Middle frontal gyrus (tissue), 1 donor: ENCODE results near the gene NFKB1.
"Not testable (repeated sequence)": the region's sequence is repeated elsewhere in the genome, so short reads cannot be mapped to it uniquely, and the experiment has no call there.

Experiments
- DNase-seq: peaks from one replicate; pipeline ENCODE4 v3.0.0-alpha.2; 2015; ENCODE audit warnings: low spot score; ENCODE audit errors: extremely low spot score

NFKB1 gene, protein sequence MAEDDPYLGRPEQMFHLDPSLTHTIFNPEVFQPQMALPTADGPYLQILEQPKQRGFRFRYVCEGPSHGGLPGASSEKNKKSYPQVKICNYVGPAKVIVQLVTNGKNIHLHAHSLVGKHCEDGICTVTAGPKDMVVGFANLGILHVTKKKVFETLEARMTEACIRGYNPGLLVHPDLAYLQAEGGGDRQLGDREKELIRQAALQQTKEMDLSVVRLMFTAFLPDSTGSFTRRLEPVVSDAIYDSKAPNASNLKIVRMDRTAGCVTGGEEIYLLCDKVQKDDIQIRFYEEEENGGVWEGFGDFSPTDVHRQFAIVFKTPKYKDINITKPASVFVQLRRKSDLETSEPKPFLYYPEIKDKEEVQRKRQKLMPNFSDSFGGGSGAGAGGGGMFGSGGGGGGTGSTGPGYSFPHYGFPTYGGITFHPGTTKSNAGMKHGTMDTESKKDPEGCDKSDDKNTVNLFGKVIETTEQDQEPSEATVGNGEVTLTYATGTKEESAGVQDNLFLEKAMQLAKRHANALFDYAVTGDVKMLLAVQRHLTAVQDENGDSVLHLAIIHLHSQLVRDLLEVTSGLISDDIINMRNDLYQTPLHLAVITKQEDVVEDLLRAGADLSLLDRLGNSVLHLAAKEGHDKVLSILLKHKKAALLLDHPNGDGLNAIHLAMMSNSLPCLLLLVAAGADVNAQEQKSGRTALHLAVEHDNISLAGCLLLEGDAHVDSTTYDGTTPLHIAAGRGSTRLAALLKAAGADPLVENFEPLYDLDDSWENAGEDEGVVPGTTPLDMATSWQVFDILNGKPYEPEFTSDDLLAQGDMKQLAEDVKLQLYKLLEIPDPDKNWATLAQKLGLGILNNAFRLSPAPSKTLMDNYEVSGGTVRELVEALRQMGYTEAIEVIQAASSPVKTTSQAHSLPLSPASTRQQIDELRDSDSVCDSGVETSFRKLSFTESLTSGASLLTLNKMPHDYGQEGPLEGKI

DNA sequence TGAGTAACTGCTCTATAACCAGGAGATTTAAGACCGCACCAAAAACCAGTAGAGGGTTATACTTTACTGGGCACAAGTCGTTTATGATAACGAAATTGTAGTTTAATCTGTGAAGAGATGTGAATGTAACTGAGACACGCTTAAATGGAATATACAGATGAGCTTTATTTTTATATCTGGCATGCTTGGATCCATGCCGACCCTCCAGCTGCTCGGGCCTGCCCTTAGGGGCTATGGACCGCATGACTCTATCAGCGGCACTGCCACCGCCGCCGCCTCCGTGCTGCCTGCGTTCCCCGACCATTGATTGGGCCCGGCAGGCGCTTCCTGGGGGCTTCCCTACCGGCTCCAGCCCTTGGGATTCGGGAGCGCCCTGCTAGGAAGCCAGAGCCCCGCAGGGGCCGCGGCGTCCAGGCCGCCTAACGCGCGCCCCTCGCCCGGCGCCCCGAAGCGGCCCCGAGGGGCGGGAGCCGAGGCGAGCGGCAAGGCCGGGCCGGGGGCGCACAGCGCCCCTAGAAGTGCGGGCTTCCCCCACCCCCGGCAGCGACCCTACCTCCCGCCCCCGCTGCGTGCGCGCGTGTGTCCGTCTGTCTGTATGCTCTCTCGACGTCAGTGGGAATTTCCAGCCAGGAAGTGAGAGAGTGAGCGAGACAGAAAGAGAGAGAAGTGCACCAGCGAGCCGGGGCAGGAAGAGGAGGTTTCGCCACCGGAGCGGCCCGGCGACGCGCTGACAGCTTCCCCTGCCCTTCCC, at the start of gene NFKB1:
TSS of gene NFKB1 (plus strand) at position 664 of the 751 bp plus-strand sequence. CDS start 24,160 bp downstream, outside the sequence.
- DNase-seq, result no peak

DNA sequence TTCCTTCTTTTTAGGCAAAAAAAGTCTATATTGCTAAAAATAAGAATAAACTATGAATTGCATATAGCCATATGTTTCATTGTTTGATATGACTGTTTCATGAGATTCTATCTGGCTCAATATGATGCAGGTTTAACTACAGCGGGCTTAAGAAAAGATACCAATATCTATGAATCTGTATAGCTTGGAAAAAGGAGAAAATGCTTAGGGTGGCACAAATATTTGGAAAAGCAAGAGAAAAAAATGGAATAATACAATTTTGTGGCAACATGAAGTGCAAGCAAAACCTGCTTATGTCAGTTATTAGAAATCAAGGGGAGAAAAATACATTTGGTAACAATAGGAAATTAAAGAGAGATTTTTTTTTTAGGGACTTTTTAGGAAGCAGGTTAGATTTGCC, 48.3 kb upstream of the NFKB1 start:
- no peak for DNase-seq

DNA sequence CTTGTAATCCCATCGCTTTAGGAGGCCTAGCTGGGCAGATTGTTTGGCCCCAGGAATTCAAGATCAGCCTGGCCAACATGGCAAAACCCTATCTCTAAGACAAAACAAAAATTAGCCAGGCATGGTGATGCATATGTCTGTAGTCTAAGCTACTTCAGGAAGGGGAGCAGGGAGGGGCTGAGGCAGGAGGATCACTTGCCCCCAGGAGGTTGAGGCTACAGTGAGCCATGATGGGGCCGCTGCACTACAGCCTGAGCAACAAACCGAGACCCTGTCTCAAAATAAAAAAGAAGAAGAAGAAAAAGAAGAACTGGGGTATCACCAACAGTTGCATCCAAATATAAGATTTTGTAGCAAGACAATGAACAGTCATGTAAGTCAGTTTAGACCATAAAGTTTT, 47.3 kb upstream of the NFKB1 start:
- DNase-seq, result no peak

DNA sequence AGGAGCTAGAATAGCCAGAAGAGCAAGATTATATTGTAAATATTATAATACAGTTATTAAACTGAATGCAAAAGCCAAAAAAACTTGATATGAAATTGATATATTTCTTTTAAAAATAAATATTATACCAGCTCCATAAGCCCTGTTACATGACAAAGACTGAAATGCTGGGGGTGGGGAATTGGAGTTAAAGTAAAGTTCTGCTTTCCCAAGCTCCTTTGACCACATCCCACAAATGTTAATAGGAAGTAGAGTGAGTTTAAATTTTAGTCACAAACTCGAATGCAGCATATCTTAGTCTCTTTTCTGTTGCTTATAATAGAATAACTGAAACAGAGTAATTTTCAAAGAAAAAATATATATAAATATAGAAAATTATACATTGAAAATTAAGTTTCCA, 46.9 kb upstream of the NFKB1 start:
- no peak for DNase-seq

DNA sequence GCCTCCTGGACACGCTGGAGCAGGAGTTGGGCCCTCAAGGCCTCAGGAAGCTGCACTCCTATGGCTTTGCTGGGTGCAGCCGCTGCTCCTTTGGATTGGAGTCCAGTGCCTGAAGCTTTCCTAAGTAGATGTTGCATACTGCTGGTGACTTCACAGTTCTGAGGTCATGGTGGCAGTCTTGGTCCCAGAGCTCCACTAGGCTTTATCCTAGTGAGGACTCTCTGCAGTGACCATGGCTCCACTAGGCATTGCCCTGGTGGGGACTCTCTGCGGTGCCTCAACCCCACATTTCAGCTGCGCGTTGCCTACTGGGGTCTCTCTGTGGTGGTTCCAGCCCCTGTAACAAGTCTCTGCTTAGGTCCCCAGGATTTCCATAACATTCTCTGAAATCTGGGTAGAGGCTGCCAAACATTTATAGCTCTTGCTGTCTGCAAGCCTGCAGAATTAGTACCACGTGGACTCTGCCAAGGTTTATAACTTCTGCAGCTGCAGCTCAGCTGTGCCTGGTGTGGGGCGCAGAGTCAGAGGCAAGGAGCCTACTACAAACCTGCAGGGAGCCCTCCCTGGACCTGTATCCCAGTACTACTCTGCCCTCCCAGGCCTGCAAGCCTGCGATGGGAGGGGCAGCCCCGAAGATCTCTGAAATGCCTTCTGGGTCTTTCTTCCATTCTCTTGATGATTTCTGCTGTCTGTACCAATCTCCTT, 46.0 kb upstream of the NFKB1 start:
- no peak for DNase-seq

DNA sequence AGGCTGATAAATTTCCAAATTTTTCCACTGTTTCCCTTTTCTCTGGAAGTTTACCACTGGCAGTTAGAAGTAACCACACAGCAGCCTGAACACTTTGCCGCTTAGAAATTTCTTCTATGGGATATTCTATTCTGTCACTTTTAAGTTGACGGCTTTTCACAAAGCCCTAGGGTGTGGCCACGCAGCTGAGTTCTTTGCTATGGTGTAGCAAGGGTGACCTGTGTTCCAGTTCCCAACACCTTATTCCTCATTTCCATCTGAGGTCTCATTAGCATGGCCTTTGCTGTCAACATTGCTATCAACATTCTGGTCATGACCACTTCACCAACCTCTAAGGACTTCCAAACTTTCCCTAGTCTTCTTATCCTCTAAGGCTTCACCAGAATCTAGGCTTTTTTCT, 45.4 kb upstream of the NFKB1 start:
- DNase-seq, result no peak

DNA sequence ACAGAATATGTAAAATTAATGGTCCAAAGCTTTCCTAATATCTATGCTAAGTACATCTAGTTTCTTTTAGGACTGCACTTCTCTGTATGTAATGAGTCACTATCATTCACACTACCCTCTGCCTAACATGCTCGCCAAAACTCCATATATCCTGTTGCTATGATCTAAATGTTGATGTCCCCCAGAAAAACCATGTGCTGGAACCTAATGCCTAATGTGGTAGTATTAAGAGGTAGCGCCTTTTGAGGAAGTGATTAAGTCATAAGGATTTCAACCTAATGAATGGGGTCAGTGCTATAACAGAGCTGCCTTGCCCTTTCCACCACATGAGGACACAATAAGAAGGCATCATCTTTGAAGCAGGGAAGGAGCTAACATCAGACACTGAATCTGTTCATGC, 34.9 kb upstream of the NFKB1 start:
- DNase-seq, result no peak

DNA sequence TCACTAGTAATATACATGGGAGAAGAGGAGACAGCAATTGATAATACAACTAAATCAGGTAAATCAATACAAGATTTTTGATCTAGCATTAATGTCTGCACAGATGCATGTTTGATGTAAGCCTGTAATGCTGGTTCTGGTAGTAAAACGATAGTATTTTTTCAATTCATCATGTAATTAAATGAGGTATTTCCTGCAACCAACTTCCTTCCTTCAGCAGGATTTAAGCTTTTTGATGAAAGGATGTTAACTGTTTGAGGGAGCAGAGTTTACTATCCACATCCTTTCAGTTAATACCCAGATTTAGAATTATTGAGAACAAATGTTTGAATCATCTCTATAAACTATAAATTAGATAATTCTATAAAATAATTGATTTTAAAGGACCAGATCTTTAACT, 31.4 kb upstream of the NFKB1 start:
- DNase-seq, result no peak

DNA sequence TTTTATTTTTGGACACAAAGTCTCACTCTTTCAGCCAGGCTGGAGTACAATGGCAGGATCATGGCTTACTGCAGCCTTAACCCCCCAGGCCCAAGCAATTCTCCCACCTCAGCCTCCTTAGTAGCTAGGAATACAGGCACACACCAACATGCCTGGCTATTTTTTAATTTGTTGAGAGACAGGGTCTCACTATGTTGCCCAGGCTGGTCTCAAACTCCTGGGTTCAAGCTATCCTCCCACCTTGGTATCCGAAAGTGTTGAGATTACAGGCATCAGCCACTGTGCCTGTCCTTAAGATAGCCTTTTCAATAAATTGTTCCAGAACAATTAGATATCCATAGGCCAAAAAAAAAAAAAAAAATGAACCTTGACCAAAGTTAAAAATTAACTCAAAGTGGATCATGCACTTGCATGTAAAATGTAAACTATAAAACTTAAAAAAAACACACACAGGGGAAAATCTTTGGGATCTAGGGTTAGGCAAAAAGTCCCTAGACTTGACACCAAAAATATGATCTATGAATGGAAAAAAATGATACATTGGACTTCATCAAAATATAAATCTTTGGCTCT, 28.6 kb upstream of the NFKB1 start:
- no peak for DNase-seq

DNA sequence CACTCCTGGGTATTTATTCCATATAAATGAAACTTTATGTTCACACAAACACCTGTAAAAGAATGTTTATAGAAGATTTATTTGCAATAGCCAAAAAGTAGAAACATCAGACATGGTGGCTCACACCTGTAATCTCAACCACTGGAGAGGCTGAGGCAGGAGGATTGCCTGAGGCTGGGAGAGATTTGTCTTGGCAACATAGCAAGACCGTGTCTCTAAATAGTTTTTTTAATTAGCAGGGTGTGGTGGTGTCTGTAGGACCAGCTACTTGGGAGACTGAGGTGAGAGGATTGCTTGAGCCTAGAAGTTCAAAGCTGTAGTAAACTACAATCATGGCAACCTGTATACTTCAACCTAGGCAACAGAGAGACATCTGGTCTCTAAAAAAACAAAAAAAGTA, 27.7 kb upstream of the NFKB1 start:
- no peak for DNase-seq

DNA sequence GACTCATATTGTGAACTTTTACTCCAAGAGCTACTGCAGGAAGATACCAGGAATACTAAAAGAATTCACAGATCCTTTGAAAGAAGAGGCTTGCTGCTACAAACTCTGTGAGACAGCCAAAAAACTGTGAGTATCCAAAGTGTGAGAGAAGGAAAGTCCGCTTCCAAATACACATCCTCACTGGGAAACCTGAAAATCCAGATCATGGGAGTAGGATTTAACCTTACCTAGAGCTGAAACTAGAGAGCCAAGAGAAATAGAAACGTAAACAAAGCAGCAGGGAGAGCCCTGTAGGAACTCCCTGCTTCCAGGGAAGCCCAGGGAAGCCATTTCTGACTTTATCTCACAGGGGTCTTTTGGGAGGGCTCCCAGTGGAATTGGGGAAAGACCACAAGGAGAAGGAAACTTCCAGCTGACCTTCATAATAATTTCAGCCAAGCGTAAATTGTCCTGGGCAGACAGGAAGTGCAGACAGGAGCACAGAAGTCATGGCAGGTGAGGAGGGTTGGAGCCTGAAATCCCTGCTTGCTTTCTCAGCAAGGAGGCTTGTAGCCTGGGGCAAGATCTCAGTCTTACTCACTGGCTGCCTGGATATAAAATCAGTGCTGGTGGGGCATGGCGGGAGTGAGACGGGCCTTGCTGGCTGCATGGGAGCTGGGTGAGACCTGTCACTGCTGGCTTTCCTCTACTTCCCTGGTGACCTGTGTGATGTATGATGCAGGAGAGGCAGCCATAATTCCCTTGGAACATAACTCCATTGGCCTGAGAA, 26.2 kb upstream of the NFKB1 start:
- no peak for DNase-seq

DNA sequence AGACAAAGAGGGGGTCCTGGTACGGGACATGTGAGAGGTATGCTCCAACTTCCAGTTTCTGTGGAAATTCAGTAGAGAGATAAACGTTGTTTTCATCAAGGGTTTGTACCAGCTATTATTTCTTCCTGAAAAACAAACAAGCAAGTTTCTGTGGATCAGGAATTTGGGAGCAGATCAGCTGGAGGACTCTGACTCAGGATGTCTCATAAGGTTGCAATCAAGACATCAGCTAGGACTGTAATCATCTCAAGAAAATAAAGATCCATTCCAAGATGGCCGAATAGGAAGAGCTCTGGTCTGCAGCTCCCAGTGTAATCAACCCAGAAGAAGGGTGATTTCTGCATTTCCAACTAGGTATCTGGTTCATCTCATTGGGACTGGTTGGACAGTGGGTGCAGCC, 23.5 kb upstream of the NFKB1 start:
- DNase-seq, result no peak

DNA sequence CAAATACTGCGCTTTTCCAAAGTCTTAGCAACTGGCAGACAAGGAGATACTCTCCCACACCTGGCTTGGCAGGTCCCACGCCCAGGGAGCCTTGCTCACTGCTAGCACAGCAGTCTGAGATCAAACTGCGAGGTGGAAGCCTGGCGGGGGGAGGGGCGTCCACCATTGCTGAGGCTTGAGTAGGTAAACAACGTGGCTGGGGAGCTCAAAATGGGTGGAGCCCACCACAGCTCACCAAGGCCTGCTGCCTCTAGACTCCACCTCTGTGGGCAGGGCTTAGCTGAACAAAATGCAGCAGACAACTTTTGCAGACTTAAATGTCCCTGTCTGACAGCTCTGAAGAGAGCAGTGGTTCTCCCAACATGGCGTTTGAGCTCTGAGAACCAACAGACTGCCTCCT, 23.0 kb upstream of the NFKB1 start:
- no peak for DNase-seq

DNA sequence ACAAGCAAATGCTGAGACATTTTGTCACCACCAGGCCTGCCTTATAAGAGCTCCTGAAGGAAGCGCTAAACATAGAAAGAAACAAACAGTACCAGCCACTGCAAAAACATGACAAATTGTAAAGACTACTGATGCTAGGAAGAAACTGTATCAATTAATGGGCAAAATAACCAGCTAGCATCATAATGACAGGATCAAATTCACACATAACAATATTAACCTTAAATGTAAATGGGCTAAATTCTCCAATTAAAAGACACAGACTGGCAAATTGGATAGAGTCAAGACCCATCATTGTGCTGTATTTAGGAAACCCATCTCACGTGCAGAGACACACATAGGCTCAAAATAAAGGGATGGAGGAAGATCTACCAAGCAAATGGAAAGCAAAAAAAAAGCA, 21.3 kb upstream of the NFKB1 start:
- DNase-seq, result not testable (repeated sequence)

DNA sequence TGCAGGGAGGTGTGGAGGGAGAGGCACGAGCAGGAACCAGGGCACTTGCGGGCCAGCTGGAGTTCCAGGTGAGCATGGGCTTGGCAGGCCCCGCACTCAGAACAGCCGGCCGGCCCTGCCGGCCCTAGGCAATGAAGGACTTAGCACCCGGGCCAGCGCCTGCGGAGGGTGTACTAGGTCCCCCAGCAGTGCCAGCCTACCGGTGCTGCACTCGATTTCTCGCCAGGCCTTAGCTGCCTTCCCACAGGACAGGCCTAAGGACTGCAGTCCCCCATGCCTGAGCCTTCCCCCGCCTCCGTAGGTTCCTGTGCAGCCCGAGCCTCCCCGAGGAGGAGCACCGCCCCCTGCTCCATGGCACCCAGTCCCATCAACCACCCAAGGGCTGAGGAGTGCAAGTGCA, 18.0 kb upstream of the NFKB1 start:
- no peak for DNase-seq

DNA sequence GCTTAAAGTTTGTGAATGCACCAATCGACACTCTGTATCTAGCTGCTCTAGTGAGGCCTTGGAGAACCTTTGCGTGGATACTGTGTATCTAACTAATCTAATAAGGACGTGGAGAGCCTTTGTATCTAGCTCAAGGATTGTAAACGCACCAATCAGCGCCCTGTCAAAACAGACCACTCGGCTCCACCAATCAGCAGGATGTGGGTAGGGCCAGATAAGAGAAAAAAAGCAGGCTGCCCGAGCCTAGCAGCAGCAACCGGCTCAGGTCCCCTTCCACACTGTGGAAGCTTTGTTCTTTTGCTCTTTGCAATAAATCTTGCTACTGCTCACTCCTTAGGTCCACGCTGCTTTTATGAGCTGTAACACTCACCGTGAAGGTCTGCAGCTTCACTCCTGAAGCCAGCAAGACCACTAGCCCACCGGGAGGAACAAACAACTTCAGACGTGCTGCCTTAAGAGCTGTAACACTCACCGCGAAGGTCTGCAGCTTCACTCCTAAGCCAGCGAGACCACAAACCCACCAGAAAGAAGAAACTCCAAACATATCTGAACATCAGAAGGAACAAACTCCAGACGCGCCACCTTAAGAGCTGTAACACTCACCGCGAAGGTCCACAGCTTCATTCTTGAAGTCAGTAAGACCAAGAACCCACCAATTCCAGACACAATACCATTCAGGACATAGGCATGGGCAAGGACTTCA, 17.0 kb upstream of the NFKB1 start:
- DNase-seq, result not testable (repeated sequence)

DNA sequence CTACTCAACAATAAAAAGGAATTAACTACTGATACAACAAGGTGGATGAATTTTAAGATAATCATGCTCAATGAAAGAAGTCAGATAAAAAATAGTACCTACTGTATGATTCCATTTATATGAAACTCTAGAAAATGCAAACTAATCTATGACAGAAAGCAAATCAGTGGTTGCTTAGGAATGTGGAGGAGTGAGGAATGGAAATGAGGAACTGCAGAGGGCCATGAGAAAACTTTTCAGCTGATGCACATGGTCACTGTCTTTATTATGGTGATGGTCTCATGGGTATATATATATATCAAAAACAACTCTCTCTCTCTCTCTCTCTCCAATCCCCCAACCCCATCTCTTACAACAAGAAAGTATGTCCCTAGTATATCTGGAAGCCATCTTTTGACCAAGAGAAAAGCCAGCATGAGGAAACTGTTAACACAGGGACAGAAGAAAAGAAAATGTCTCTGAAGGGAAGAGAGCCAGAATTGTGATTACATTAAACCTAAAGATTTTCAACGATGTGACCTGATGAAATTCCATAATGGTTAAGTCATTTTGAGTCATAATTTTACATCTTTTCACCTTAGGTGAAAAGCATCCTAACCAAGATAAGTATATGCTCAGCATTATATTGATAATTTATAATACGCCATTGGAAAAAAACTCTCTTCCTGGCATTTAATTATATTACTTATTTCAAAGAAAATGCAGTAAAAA, 8.5 kb upstream of the NFKB1 start:
- DNase-seq, result no peak

DNA sequence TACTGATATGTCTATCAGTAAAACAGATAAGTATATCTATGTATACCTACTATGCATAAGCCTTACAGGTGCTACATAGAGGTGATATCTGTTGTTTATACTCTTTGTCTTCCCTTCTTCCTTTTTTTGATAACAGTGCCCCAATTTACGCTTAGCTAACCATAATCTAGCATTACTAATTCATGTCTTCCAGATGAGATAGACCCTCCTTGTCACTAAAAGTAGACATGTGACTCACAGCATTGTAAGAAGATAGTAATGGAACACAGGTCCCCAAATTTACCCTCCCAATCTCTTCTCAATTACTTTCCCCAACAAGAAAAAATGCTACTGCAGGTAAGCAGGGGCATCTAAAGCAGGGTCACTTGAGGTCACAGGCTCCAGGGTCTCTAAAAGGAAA, 7.9 kb upstream of the NFKB1 start:
- no peak for DNase-seq

DNA sequence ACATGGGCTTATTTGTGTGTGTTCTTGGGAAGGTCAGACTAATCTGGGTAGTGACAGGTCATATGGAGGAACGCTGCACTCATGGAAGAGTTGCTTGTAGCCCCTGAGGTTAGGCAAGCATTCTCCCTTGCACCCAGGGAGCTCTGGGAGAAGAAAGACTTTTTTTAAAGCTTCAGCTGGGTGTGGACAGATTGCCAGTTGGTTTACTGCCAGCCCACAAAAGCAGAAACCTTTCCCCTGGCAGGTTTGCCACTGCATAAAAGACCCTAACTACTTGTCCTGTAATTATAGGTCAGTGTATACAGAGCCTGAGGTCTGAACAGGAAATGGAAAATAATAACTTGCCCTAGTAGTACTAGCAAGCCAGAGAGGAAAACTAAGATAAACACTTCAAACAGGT, 7.4 kb upstream of the NFKB1 start:
- DNase-seq, result no peak
